Gastroesophageal sphincter (tissue), 3 donors: Measurements from ENCODE around the gene TMEM30B.

Source experiments
- CTCF ChIP-seq, 4 experiments: fragments of 200-600 bp in 2 of 4; fragments of 450-650 bp in 2 of 4; sonication (generic) in 1 of 4; IDR thresholded peaks; one replicate each; pipeline ENCODE4 v1.5.1; 2017 to 2019; ENCODE audit warnings: antibody characterized with exemption in 4 of 4, mild to moderate bottlenecking in 2 of 4, moderate library complexity in 2 of 4
- POLR2A ChIP-seq, 2 donors: fragments of 450-650 bp; IDR thresholded peaks; one replicate each; pipeline ENCODE4 v1.6.1; 2017; ENCODE audit warnings: antibody characterized with exemption in 2 of 2, mild to moderate bottlenecking in 2 of 2, moderate library complexity in 1 of 2
- POLR2AphosphoS5 ChIP-seq: sonication (generic); formaldehyde crosslinking; IDR thresholded peaks from one replicate; pipeline ENCODE4 v1.6.1; 2017; ENCODE audit warnings: antibody characterized with exemption

DNA sequence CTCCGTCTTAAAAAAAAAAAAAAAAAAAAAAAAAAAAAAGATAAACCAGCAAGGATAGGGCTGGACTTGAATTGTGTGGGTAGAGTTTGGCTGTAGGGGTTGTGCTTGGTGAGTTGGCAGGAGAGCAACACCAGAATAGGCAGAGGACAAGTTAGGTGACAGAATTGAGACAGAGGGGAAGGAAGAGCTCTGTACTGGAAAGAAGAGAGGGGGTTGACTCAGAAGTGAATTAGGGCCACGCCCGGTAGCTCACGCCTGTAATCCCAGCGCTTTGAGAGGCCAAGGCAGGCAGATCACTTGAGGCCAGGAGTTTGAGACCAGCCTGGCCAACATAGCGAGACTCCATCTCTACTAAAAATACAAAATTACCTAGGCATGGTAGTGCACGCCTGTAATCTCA lies 6.1 kb upstream of the TMEM30B start:
- TF ChIP-seq POLR2A (IDR thresholded peaks at IDR 0.05) (no peak), CTCF (IDR thresholded peaks at IDR 0.05) (no peak), POLR2AphosphoS5 (no peak)
